GM15510 (cell line): ENCODE measurements around the gene POLA1.

Source experiments
- POLR2A ChIP-seq: IDR thresholded peaks from 3 replicates; pipeline ENCODE4 v1.6.1; 2011; ENCODE audit warnings: borderline replicate concordance; ENCODE audit not compliant: insufficient read length; ENCODE audit errors: extremely low read depth

The POLA1 gene

DNA sequence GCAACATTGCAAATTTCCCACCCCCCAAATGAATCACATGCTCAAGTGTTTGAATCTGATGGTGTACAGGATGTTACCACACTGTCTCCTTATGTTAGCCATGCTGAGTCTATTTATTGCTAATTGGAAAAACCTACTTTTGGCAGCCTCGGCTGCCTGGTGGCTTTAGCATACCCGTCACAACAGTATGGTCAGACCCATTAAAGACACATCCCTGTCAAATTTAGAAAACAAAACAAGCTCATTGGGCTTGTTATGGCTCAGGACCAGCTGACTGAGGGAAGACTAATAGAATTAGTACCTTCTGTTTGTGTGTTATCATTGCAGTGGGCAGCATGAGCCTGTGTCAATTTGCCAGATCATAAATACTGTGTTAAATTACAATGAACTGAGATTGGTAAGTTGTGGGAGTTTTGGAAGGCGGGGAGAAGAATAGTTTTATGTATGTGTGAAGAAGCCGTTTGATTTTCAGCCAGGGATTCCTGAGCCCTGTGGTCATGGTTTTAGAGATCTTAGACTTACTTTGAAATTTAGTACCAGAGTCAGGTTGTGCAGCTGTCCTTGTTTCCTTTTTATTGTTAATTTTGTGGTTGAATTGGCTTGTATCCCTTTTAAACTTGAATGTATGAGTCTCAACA is 66.8 kb downstream of the POLA1 start:
- TF ChIP-seq POLR2A: no peak

DNA sequence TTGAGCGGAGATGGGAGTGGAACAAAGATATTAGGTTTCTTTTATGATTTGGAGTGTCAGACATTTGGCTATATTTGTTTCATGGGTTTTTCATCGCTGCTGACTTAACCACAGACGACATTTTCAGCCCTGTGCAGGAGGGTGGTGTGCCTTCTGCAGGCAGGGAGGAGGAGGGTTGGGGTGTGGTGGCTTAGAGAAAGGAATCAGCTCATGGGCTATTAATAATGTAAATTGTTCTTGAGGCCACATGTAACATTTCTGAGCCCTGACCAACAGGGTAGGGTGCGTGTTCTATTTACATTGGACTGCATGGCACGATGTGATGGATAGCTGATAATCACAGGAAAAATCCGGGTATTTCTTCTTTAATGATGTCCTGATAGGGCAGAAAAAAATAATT is 67.6 kb downstream of the POLA1 start:
- no peak for TF ChIP-seq POLR2A

DNA sequence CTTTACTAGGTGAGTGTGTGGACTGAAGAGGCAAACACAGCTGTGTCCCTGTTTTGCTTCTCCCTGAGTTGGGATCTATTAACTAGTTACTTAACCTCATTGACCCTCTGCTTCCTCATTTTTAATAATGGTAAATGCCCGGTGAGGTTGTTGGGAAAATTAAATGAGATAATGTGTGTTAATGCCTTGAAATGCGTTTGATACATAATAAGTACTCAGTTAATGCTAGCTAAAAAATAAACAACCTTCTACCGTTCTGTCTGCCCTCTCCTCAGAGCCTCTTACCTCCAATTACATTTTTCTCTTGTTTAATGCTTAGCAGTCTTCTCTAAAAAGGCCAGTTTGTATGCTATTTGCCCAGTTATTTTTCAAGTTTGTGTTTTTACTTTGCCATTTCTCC is 70.3 kb downstream of the POLA1 start:
- TF ChIP-seq POLR2A: no peak

DNA sequence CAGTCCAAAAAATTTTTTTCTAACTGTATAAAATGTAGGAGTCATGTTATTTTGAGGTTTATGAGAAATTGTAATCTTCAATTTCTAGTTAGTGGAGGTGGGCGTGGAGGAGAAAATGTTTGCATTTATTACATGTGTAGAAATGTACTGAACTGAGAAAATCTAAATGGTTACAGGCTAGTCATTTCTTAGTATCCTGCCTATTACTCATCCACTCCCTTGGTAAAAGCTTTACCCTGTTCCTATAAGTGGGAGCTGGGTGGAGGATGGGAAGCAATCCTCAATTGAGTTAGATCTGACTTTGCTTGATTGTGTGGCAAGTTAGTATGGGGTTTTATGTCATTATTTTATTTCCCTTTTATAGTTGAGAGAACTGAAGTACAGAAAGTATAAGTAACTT is 73.8 kb downstream of the POLA1 start:
- TF ChIP-seq POLR2A: no peak

DNA sequence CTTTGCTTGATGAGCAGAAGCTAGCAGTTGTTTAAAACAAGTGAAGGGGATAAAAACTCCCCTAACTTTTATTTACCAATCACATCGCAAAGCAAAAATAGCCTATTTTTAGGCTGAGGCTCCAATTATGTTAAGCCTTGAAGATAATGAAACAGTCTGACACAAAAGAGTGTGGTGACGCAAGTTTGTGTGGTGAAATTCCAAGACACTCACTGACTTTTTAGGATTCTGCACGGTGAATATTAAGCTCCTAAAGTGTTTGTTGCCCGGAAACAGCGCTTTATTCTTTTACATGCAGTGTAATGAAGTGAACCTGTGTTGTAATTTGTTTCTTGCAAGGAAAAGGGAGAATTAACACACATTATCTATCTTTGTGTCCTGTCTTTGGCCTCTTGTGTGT is 74.8 kb downstream of the POLA1 start:
- TF ChIP-seq POLR2A: no peak

DNA sequence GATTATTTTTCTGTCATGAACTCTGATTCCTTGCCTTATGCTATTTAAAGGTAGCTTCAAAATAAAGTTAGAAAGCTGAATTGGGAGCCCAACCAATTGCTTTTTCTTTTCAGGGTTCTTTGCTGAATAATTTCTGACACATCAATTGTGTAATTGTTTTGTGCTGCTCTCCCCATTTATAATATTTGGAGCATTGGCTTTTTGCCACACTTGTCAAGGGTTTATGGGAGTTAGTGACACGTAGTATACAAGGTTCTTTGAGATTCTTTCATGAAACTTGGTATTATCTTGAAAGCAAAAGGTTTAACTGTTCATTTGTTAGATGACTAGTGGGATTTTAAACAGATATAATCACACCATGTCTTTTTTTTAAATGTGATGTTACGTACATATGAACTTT is 80.9 kb downstream of the POLA1 start:
- TF ChIP-seq POLR2A: no peak

DNA sequence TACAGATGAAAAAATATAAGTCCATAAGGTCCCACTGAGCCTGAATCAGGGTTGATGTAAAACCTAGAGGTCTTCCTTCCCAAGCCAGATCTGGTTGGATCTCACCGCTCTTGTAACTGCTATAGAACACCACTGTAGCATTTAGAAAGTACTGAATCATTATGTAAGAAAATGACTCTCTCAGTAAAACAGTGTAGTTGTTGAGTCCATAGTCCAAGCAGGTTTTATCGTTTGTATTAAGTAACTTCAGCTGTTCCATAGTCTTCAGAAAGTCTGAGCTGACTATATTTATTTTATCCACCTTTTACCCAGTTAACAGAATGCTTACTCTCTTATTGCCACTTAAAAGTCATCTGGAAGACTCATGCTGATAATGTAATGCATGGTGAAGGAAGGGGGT is 82.2 kb downstream of the POLA1 start:
- no peak for TF ChIP-seq POLR2A

DNA sequence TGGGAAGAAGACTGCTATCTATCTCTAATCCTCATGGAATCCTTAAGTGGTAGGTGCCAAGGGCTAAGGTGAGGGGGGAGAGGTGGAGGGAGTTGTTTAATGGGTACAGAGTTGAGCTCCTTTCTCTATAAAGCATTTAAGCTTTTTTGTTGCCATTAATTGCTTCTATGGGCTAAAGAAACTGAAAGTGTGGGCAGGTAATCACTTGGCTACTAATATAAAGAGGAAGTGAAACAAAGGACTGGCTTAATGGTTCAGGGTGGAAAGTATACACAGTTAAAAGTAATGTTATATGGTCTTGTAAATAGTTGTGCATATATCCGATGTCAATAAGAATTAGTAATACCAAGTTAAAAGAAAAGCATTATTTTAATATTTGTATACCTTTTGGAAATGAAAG is 83.9 kb downstream of the POLA1 start:
- no peak for TF ChIP-seq POLR2A

DNA sequence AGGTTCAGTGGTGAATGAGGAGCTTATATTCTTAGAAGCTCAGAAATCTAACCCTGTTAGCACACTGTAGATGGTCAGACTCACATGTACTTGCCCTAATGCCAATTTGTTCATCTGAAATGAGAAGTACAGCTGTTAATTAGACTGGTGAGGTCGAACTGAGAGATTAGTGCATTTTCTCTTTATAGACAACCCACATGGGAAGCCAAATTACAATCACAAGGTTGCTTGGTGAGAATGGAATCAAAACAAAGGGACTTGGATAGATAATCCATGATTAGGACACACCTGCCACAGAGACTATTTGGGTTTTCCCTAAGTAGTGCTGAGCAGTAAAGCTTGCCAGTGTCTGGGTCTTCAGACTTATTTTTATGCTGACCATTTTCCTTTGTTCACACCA is 88.3 kb downstream of the POLA1 start:
- no peak for TF ChIP-seq POLR2A

DNA sequence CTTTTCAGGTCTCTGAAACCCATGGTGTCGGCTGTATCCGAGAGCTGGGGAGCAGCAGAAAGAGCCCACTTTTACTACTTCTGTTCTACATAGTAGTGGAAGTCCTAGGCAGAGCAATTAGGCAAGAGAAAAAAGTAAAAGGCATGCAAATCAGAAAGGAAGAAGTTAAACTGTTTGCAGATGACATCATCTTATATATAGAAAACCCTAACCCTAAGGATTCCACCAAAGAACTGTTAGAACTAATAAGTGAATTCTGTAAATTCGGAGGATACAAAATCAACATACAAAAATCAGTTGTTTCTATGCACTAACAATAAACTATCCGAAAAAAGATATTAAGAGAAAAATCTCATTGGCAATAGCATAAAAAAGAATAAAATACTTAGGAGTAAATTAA is 95.3 kb downstream of the POLA1 start:
- no peak for TF ChIP-seq POLR2A

DNA sequence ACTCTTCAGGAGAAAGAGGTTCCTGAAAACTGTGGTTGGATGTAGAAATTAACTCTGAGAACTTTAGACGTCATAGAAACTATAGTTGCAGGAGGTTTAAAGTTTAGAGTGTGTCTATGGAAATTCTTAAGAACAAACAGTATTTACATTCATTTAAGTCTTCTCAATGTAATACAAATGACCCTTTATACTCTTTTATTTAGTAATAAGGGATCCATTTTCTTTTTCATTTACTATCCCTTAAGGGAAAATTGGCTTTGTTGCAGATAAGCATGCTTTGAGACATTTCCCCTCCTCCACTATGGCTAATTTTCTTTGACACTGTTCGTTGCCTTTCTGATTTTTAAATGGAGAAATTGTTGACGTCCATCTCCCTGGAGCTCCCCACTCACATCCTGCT is 96.4 kb downstream of the POLA1 start:
- no peak for TF ChIP-seq POLR2A

DNA sequence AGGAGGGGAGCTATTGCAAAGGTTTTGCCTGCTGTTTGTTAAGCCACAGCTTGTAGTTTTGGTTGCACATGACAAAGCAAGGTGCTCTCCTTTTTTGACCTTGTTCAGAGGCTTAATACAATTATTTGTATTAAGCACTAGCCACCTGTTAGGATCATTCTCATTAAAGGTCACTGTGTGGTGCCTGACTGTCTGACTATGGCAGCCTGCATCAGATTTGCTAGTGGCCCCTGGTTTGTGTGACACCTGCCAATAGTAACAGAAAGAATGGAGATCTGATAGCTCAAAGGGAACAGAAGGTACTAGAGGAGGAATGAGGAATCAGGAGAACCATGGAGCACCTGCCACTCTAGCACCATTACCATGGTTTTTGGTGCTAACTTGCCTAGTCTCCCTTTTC is 102.5 kb downstream of the POLA1 start:
- TF ChIP-seq POLR2A: no peak

DNA sequence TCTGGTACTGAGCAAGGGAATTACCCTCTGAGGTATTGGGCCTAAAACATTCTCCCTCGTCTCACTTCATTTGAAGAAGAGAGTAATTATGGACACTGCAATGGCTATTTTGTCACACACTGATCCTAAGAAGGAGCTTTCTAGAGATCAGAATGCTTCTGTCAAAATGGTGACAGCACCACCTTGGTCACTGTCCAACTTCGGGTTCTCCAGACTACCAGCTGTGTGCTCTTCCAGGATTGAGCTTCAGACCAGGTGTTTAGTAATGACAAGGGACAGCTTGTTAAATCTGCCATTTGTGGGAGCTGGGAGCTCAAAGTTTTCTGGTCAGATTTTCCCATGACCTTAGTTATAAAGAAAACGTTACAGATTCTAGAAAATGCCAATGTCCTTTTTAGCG is 105.4 kb downstream of the POLA1 start:
- TF ChIP-seq POLR2A: no peak

DNA sequence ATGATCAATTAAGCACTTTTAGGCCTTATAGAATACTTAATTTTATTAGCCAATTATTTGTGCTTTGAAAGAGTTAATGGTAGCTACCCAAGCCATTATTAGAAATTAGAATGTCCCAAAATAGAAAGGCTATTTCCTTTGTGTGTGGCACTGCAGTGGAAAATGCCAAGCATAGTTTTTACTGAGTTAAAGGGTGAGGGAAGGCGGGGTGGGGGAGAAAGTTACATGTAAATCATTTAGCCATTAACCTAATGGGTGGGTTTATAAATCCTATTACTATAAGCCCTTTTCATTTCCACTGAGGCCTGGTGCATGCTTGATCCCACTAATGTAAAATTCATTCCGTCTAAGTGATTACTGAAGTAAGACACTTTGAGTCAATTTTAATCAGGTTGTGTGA is 105.8 kb downstream of the POLA1 start:
- TF ChIP-seq POLR2A: no peak

DNA sequence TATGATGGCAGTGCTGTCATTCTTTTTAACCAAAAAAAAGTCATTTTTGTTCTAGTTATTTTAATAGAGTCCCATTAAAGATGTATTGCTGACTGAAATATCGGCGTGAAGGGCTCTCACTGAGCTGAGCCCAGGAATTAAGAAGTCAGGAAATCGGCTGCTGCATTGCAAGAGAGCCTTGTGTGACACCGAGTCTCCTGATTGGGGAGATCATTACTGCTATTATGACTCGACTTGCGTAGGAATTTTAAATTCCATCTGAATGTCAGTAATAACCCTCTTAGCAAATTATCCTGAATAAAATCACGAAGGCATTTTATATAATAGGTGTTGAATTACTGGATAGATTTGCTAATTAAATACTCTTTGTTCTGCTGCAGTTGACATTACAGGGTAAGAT is 111.5 kb downstream of the POLA1 start:
- TF ChIP-seq POLR2A: no peak

DNA sequence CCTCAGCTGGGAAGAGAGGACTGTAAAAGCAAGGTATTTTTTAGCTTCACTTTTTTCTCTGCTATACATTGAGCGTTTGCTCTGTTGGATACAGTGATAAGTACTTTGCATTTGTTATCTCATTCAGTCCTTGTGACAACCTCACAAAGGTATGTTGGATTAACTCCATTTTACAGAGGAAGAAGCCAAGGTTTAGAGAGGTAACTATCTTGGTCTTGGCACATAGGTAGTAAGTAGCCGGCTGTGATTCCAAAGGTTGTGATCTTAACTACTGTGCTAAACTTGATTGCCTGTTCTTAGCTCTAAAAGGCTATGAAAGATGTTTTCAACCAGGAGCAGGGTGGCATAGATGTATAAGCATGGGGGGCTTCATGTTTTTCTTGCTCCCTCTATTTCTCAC is 134.4 kb downstream of the POLA1 start:
- no peak for TF ChIP-seq POLR2A

DNA sequence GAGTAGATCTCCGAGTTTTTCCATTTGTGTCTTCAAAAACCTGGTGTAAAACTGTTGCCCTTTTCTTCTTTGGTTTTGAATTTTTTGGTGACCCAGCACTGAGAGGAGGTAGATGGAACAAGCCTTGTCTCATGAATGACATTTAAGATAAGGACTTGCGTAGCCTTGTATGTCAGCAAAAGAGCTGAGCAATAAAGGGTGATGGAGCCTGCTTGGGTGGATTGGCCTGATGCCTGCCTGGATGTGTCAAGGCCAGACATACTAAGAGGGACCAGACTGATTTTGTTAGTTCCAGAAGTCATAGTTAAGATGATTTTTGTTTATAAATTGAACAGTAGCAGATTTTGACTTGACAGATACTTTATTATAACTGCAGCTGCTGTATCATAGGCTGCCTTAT is 134.9 kb downstream of the POLA1 start:
- no peak for TF ChIP-seq POLR2A
